HK-2 (cell line): ENCODE data around the gene DYSF.

Experiments used
- DNase-seq: peaks from one replicate; pipeline ENCODE4 v3.0.0-alpha.2; 2018; ENCODE audit not compliant: unreplicated experiment

The DYSF gene

GRCh38 chr2:71502941-71503738, 49.8 kb downstream of the DYSF start:
- no peak for DNase-seq

GRCh38 chr2:71503837-71504236, 50.5 kb downstream of the DYSF start:
- peak; percentile 28 for DNase-seq

DNA sequence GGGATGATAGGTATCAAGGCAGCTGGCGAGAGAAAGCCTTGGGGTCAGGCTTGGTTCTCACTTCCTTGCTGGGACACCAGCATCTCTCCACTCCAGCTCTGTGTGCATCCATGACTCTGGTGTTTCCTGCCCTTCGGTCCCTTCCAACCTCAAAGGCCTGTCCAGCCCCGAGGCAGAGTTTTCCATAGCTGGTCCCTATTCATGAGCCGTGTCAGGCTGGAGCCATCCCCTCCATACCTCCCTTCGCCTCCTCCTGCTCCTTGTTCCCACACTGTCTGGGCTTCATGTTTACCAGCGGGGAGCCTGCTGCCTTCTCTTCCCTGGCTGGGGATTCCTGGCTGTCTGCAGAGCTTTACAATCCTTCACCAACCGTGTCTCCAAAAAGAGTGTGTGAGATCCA, 51.2 kb downstream of the DYSF start:
- DNase-seq = no peak

- no peak for DNase-seq
Observed at GRCh38 chr2:71505086-71505769, 51.9 kb downstream of the DYSF start.

DNA sequence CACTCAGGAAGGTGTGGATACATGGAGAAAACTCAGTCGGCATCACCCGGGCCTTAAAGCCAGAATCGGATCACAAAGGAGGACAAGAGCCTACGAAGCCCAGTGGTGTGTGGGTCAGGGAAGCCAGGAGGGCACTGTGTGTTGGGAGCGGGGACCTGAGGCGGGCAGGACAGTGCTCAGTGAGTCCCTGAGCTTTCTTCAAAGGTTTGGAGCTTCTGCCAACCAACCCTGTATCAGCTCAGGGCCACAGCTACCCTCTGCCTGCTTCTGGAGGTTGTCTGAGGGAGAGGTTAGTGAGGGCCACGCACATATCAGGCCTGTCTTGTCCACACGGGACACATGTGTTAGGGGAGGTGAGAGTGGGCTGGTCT, 52.4 kb downstream of the DYSF start:
- no peak for DNase-seq

DNA sequence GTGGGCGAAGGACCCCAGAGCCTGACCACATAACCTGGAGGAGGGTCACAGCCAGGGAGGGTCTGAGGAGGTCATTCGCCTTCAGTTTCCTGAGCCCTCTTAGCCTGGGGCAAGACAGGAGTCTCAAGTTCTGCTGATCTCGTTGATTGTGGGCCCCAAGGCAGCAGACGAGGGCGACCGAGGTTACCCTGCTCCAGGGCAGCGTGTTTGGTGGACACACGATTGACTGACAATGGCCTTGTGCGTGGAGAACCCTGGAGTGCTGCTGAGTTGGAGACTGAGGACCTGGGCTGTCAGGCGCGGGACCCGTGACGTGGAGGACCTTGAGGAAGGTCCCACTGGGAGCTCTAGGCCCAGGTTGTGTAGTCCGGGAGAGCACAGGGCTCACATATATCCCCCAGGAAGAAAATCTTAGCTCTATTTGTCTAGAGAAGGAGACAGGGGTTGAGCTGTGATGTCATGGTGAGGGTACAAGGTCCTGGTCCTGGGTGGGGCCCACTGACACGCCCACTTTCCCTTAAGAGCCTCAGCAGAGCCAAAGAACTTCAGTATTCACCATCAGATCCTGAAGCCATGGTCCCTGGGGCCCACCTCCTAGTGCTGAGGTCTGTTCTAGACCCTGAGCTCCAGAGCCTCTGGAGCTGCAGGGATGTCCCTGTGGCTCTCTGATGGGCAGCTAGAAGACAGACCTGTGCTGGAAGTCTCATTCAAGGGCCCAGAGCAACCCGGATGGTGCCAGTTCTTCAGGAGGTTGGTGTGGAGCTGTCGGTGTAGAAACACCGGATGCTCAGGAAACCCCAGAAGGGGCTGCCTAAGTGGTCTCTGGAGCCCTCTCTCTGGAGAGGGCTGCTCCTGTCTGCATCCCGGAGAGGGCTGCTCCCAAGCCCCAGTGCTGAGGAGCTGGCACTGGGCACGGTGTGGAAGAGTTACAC, 53.1 kb downstream of the DYSF start:
- no peak for DNase-seq

DNA sequence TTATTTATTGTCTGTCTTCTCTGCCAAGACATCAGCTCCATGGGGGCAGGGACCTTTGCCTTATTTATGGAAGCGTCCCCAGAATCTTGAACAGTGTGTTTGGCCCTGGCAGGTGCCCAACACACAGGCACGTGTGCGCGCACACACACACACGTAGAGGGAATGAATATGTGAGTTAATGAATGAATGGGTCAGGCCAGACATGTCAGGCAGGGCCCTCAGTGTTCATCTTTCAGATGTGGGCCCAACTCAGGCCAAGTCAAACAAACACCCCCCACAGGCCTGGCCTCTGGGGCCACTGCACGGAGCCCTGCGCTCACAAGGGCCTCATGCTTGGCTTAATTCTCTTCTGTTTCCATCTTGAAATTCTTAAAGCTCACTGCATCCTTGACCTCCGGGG, 54.1 kb downstream of the DYSF start:
- DNase-seq = no peak

DNA sequence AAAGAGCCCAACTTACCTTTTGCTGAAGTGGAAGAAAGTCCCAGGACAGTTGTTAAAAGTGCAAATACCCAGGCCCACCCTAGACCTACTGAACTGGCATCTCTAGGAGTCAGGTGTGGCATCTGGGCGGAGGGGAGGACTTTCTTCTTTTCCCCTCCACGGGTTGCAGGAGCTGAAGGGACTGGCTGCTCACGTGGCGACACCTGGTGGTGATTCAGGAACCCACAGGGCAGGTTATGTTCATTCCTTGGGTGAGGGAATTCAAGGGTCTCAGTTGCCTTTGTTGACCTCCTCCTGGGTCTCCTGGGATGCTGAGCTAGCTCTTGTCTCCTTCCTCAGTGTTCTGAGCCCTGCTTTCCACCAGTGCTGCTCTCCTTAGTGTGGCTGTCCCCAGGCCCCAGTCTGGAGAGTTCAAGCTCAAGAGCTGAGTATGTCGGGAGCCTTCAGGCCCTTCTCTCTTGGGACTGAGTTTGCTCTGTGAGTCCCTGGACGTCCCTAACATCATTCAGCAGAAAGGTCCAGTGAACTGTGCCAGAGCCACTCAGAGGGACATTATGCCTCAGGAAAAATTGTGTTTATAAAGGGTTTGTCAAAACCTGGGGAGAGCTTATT, 56.9 kb downstream of the DYSF start:
- DNase-seq = peak; percentile 75

DNA sequence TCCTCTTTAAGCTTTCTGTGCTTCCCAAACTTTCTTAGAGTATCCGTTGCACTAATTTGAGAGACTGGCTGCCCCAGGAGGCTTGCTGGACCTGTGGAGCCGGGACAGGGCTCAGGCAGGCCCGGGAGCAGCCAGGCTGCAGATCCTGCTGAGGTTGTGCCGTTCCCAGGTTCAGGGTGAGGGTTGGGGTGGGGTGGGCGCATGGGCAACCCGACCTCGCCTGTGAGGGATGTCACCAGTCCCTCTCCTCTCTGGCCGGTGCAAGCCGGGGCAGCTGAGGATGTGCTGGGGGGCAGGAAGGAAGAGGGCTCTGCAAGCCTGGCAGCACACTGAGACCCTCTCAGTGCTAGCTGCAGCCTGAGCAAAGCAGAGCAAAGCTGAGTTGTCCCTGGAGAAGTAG, 57.6 kb downstream of the DYSF start:
- no peak for DNase-seq

GRCh38 chr2:71511776-71512175, 58.4 kb downstream of the DYSF start:
- no peak for DNase-seq

GRCh38 chr2:71512386-71512785, 59.0 kb downstream of the DYSF start:
- no peak for DNase-seq

GRCh38 chr2:71513096-71513495, 59.7 kb downstream of the DYSF start:
- no peak for DNase-seq

DNA sequence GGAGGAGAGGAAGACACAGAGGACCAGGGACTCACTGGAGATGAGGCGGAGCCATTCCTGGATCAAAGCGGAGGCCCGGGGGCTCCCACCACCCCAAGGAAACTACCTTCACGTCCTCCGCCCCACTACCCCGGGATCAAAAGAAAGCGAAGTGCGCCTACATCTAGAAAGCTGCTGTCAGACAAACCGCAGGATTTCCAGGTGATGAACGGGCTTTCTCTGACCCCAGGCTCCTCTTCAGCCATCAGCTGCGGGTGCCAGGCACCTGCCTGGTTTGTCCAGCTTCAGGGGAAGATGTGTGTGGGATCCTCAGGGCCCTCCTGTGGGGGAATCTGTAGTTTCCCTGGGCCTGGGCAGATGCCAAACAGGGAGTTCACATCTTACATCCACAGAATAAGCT, 60.4 kb downstream of the DYSF start:
- no peak for DNase-seq

DNA sequence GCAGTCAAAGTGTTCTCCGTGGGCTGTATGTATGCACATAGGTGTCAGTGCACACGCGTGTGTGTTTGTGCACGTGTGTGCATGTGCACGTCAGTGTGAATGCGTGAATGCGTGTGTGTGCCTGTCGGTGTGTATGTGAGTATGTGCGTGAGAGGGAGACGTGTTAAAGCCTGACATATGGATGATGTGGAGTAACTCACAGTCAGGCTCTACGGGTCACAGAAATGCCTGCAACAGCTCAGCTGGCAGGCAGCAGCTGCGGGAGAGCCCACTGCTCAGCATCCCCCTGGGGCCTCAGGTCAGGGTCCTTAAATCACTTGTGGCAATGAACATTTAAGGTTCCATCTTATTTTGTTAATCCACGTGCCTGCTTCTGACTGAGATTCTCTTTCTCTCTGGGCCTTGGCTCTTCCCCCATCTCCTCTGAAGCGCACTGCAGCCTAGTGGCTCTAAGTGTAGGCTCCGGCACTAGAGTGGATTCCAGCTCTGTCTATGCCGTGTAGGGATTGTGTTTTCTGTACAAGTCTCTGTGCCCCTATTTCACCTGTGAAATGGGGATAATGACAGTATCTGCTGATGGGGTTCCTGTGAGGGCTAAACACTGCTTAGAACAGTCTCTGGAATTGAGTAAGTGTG, 63.0 kb downstream of the DYSF start:
- DNase-seq = no peak

DNA sequence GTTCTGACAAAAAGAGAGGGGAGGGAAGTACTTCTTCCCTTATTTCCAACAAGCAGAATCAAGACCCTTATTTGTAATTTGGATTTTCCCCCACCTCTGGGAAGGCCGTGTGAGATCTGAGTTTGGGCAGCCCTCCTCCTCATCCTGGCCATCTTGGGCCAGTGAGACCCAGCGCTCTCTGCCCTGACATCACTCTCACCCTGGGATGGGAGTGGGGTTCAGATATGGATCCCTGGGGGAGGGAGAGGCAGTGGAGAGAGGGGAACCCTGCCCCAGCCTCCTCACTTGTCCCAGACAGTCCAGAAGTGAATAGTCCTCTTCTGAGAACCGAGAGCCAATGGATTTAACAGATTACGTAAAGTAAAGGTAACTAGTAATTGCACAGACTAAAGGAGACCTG, 64.5 kb downstream of the DYSF start:
- no peak for DNase-seq

- no peak for DNase-seq
Observed at GRCh38 chr2:71521436-71521950, 68.1 kb downstream of the DYSF start.

- no peak for DNase-seq
Observed at GRCh38 chr2:71524476-71524875, 71.1 kb downstream of the DYSF start.

GRCh38 chr2:71526141-71526540, 72.8 kb downstream of the DYSF start:
- no peak for DNase-seq

GRCh38 chr2:71526975-71527374, 73.6 kb downstream of the DYSF start:
- no peak for DNase-seq

GRCh38 chr2:71528131-71528591, 74.8 kb downstream of the DYSF start:
- no peak for DNase-seq

- no peak for DNase-seq
Observed at GRCh38 chr2:71528749-71529148, 75.4 kb downstream of the DYSF start.
